ENCODE measurements around the gene TMEM259.

TMEM259 gene

GRCh38 chr19:982567-983170 lies 38.3 kb downstream of the TMEM259 start:
- no peak for DNase-seq

- DNase-seq = no peak
These were observed 40.6 kb downstream of the TMEM259 start for GRCh38 chr19:980133-980998.

- DNase-seq = no peak
These were observed 41.6 kb downstream of the TMEM259 start for GRCh38 chr19:979318-979741.

- no peak for DNase-seq
These were observed 43.9 kb downstream of the TMEM259 start for GRCh38 chr19:977058-977464.

GRCh38 chr19:976476-976875 lies 44.4 kb downstream of the TMEM259 start:
- no peak for DNase-seq

- DNase-seq = no peak
These were observed 46.2 kb downstream of the TMEM259 start for GRCh38 chr19:974564-975257.

- DNase-seq = no peak
These were observed 47.0 kb downstream of the TMEM259 start for GRCh38 chr19:973726-974563.

GRCh38 chr19:972281-972680 lies 48.6 kb downstream of the TMEM259 start:
- DNase-seq = no peak

GRCh38 chr19:971795-972194 lies 49.1 kb downstream of the TMEM259 start:
- no peak for DNase-seq

GRCh38 chr19:970695-971094 lies 50.2 kb downstream of the TMEM259 start:
- no peak for DNase-seq

- DNase-seq = no peak
These were observed 54.3 kb downstream of the TMEM259 start for GRCh38 chr19:966485-967088.

- no peak for DNase-seq
These were observed 55.9 kb downstream of the TMEM259 start for GRCh38 chr19:964761-965694.

- DNase-seq = no peak
These were observed 56.8 kb downstream of the TMEM259 start for GRCh38 chr19:964116-964520.

- no peak for DNase-seq
These were observed 57.4 kb downstream of the TMEM259 start for GRCh38 chr19:963486-963951.

GRCh38 chr19:962683-963400 lies 58.1 kb downstream of the TMEM259 start:
- no peak for DNase-seq

- DNase-seq = no peak
These were observed 58.9 kb downstream of the TMEM259 start for GRCh38 chr19:961866-962620.

GRCh38 chr19:960601-960938 lies 60.4 kb downstream of the TMEM259 start:
- no peak for DNase-seq

- DNase-seq = no peak
These were observed 60.9 kb downstream of the TMEM259 start for GRCh38 chr19:960020-960419.

Data from NCI-H2029 treated with DMSO at 0.1 percent for 48 hours (cell line).